H1 (cell line): ENCODE results near the gene CPEB3.

Experiments
- BRCA1 ChIP-seq: IDR thresholded peaks from 2 replicates; pipeline ENCODE4 v1.6.1; 2012; ENCODE audit warnings: low read depth, low read length, improper control_type of control experiment
- CHD2 ChIP-seq: IDR thresholded peaks from 2 replicates; pipeline ENCODE4 v1.6.1; 2012; ENCODE audit warnings: low read length, improper control_type of control experiment
- CTCF ChIP-seq, 3 experiments: IDR thresholded peaks; 1 replicate in 2 of 3; 2 replicates in 1 of 3; pipeline versions ENCODE4 v1.5.1 to v1.6.1; 2011; ENCODE audit warnings: low read length in 3 of 3, mild to moderate bottlenecking in 3 of 3, inconsistent platforms in 2 of 3, low read depth in 1 of 3, moderate library complexity in 1 of 3; ENCODE audit not compliant: insufficient read depth in 1 of 3; ENCODE audit errors: control extremely low read depth in 1 of 3
- MAX ChIP-seq: IDR thresholded peaks from 2 replicates; pipeline ENCODE4 v1.6.1; 2012; ENCODE audit warnings: inconsistent platforms
- POLR2A ChIP-seq, 2 experiments: IDR thresholded peaks; 1 replicate in 1 of 2; 2 replicates in 1 of 2; pipeline ENCODE4 v1.6.1; 2011; ENCODE audit warnings: low read depth in 2 of 2, low read length in 2 of 2, mild to moderate bottlenecking in 2 of 2; ENCODE audit errors: control extremely low read depth in 1 of 2
- POLR2AphosphoS5 ChIP-seq: IDR thresholded peaks from 2 replicates; pipeline ENCODE4 v1.6.1; 2011; ENCODE audit warnings: low read depth, low read length
- RXRA ChIP-seq: IDR thresholded peaks from 2 replicates; pipeline ENCODE4 v1.6.1; 2011; ENCODE audit warnings: low read depth, mild to moderate bottlenecking, low read length, moderate library complexity; ENCODE audit not compliant: insufficient read depth
- USF2 ChIP-seq: IDR thresholded peaks from 2 replicates; pipeline ENCODE4 v1.6.1; 2011; ENCODE audit warnings: low read length, improper control_type of control experiment

- TF ChIP-seq RXRA (no peak), POLR2A (IDR thresholded peaks at IDR 0.05; ENCODE audit: control extremely low read depth in 1 of 2, low read depth in 2 of 2, low read length in 2 of 2) (no peak), BRCA1 (no peak), POLR2AphosphoS5 (no peak), MAX (no peak), CHD2 (no peak), CTCF (IDR thresholded peaks at IDR 0.05; ENCODE audit: control extremely low read depth in 1 of 3, insufficient read depth in 1 of 3, low read depth in 1 of 3, low read length in 3 of 3) (peak in 1 of 3 experiments; percentile 23; a peak in 1 of 4 replicates), USF2 (no peak)
Measured at GRCh38 chr10:92181575-92181974, 109.3 kb downstream of the CPEB3 start.
